NCI-H1105 treated with DMSO at 0.1 percent for 48 hours (cell line): ENCODE data around the gene NKD2.
"Not testable (repeated sequence)": the region's sequence is repeated elsewhere in the genome, so short reads cannot be mapped to it uniquely, and the experiment has no call there.

Experiments
- DNase-seq: peaks from one replicate; lab custom pipeline; 2025; lab: John Stamatoyannopoulos, UW

The NKD2 gene

DNA sequence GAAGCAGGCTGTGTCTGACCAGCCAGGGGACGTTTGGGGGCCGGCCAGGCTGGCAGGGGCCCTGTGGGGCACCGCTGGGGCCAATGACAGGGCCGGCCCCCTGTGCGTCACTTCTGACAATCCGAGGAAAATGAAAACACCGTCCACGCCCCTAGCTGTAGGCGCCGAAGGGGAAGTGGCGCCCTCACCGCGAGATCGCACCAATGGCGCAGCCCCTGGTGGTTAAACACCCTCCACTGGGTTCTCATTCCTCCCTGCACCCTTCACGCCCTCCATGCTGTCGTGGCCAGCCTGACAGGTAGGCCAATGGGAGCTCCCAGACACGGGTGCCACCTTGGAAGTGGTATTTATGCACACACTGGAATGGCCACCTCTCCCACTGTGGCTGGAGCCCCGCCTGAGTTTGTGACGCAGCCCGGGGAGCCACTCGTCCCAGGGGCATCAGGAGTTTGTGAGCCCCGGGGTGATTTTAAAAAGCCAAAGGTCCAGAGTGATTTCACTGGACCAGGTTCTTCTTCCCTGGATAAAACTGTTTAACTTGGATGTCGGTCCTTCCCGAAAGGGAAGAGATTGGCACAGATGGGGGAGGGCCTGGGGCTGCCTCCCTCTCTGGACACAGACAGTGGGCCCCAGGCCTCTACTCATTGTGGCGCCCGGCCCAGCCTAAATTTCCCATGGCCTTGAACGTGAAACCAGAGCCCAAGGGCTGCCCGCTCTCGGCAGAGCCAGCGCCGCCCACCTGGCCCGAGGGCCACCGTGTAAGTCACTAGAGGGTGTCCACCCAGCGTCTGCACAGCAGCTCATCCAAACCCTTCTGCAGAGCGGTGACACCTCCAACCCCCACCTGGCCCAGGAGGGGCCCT is 49.7 kb downstream of the NKD2 start:
- DNase-seq: no peak

GRCh38 chr5:1058988-1059883 is 50.6 kb downstream of the NKD2 start:
- DNase-seq: no peak

- DNase-seq: no peak
These were observed 51.3 kb downstream of the NKD2 start for GRCh38 chr5:1059884-1060263.

DNA sequence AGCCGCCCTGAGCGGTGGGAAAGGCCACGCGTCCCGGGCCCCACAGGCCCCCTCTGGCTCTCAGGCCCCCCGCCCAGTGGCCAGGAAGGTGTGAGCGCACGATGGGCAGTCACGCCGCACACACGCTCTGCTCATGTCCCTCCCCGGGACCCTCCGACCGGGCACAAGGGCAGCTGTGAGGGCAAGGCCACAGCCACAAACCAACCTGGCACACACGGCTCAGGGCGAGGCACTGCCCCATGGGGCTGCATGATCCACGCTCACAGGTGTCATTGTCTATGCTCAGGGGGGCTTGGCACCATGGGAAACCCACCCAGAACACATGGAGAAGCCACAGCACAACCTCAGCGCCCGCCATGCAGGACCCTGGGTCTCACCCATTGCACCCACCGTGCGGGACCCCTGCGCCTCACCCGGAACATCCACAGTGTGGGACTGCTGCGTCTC is 52.0 kb downstream of the NKD2 start:
- DNase-seq: no peak

- DNase-seq: not testable (repeated sequence)
These were observed 52.7 kb downstream of the NKD2 start for GRCh38 chr5:1061292-1061691.

DNA sequence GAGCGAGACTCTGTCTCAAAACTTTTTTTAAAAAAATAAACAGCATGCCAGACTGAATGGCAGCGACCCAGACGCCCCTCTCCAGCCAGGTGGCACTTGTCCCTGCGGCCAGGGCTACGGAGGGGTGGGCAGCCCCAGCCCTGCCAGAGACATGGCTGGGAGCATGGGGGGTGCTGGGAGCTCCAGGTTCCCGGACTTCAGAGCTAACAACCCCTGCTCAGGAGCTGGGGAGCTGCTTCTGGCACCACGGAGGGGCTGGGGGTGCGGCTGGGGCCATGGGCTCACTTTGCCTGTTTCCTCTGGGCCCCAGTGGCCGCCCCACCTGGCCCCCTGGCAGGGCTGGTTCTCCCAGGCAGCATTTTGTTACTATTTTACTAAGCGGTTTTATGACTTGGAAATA is 53.3 kb downstream of the NKD2 start:
- DNase-seq: no peak

- no peak for DNase-seq
These were observed 54.4 kb downstream of the NKD2 start for GRCh38 chr5:1062761-1063568.

- DNase-seq: no peak
These were observed 55.2 kb downstream of the NKD2 start for GRCh38 chr5:1063661-1064382.

DNA sequence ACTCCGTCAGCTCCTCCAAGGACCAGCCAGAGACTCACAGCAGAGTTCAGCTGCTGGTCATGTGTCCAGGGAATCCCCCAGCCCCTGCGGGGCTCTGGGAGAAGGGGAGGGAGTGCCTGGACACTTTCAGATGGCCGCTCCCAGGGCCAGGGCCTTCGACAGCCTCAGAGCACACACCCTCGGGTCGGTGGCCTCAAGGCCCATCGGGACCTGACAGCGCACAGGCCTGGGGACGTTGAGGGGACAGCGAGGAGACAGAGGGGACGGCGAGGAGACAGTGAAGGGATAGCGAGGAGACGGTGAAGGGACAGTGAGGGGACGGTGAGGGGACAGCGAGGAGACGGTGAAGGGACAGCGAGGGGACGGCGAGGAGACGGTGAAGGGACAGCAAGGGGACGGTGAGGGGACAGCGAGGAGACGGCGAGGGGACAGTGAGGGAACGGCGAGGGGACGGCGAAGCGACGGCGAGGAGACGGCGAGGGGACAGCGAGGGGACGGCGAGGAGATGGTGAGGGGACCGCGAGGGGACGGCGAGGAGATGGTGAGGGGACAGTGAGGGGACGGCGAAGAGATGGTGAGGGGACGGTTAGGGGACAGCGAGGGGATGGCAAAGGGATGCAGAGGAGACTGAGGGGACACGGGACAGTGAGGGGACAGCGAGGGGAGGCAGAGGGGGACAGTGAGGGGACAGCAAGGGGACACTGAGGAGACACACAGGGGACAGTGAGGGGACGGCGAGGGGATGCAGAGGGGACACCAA is 56.0 kb downstream of the NKD2 start:
- DNase-seq: no peak

DNA sequence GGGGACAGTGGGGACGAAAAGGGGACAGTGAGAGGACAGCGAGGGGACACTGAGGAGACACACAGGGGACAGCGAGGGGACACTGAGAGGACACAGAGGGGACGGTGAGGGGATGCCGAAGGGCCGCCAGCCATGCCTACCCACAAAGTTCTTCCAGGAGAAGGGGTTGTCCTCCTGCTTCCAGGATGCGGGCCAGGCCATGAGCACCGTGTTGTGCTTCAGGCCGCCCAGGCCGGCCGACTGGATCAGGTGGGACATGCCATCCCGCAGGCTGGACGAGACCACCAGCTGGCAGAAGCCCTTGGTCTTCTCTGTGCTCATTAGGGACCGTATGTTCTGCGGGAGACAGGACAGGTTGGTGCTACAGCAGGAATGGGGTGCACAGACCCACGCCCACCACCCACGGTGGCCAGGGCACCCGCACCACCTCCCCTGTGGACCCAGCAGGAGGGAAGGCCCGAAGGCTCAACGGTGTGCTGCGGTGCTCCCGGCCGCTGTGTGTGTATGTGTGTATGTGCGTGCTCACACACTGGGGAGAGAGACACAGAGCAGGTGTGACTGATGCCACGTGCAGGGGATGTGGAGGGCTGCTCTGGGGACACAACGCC is 56.6 kb downstream of the NKD2 start:
- DNase-seq: no peak

- DNase-seq: no peak
These were observed 57.5 kb downstream of the NKD2 start for GRCh38 chr5:1065891-1066650.

DNA sequence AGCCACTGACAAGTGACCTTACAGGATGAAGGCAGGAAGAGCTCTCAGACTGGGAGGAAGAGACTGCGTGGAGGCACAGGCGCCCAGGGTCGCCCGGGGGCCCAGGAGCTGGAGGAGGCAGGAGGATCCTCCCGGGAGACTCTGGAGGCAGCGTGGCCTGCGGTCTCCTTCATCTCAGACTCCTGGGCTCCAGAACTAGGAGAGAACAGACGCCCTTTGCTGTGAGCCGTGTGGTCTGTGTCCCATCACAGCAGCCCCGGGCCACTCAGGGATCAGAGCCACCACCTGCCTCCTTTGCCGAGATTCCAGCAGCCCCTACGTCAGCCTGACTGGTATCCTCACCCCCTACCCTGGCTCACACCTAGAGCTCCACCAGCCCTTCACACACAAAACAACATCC is 58.1 kb downstream of the NKD2 start:
- no peak for DNase-seq

DNA sequence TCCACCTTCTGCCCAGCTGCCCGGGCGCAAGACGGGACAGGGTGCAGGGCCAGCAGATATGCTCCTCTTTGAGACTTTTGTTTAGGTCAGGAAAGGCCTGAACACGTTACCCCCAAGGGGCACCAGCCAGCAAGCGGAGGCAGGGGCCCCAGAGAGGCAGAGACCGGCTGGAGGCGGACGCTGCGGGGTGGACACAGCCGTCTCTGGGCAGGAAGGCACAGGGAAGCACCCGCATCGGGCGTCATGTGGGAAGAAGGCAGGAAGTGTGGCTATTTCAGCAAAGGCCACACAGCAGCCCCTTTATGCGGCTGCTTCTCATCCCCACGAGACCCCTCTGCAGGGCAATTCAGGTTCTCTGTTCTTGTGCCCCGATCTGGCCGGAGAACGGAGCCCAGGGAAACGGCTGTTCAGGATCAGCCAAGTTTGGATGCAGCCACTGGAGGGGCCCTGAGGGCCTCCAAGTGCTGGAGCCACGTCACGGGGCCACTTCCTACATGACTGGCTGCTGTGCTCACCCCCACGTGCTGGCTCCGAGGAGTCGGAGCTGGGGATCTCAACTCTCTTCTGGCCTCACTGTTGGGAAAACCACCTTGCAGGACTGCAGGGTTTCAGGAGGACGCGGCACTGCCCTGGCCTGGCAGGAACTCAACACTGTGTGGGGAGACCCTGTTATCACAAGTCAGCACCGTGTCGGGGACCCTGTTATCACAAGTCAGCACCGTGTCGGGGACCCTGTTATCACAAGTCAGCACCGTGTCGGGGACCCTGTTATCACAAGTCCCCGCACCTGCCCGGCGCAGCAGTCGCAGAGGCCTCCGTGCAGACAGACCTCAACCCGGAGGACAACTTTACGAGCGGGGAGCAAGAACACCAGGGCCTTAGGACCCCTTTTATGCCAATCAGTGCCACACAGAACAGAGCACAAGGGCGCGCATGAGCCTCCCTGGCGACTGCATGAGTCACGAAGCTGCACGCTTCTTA is 58.8 kb downstream of the NKD2 start:
- DNase-seq: no peak

GRCh38 chr5:1068204-1068894 is 59.7 kb downstream of the NKD2 start:
- DNase-seq: no peak

GRCh38 chr5:1068895-1069719 is 60.5 kb downstream of the NKD2 start:
- DNase-seq: no peak

DNA sequence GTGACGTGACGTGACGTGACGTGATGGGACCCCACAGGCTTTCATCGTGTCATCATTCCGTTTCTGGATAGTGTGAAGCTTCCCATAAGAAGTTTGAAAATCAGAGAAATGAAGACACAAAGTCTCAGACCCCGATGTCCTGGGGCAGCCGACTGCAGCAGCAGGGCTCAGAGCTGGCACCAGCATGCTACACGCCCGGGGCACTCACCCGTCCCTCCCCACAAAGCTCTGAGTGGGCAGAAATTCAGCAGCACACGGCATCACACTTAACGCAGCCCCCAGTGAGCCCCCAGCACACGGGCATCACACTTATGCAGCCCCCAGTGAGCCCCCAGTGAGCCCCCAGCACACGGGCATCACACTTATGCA is 61.1 kb downstream of the NKD2 start:
- no peak for DNase-seq
